Measurements from ENCODE around the gene ZFHX3.
"Not testable (repeated sequence)": the region's sequence is repeated elsewhere in the genome, so short reads cannot be mapped to it uniquely, and the experiment has no call there.

The ZFHX3 gene

GRCh38 chr16:72991211-72991610, 56.7 kb downstream of the ZFHX3 start:
- Mint-ChIP-seq H3K9me3 (no peaks in the 10 kb centered on the region), H3K4me1 (no peaks in the 10 kb centered on the region), H3K27me3 (no peaks in the 10 kb centered on the region), H3K36me3 (no peaks in the 10 kb centered on the region), H3K4me3 (no peak overlapping the region), H3K27ac (no peak overlapping the region)

GRCh38 chr16:72990571-72990970, 57.4 kb downstream of the ZFHX3 start:
- no peaks in the 10 kb centered on the region for H3K9me3 Mint-ChIP-seq
- H3K4me1 Mint-ChIP-seq = no peaks in the 10 kb centered on the region
- no peak overlapping the region for H3K27ac Mint-ChIP-seq
- no peaks in the 10 kb centered on the region for H3K36me3 Mint-ChIP-seq
- H3K4me3 Mint-ChIP-seq = no peak overlapping the region
- no peaks in the 10 kb centered on the region for H3K27me3 Mint-ChIP-seq

GRCh38 chr16:72989579-72990551, 58.1 kb downstream of the ZFHX3 start:
- H3K4me3 Mint-ChIP-seq = no peak overlapping the region
- no peaks in the 10 kb centered on the region for H3K36me3 Mint-ChIP-seq
- H3K27me3 Mint-ChIP-seq = no peaks in the 10 kb centered on the region
- no peaks in the 10 kb centered on the region for H3K9me3 Mint-ChIP-seq
- no peaks in the 10 kb centered on the region for H3K4me1 Mint-ChIP-seq
- H3K27ac Mint-ChIP-seq = no peak overlapping the region

- not testable (repeated sequence) for H3K4me3 Mint-ChIP-seq, H3K4me1 Mint-ChIP-seq, H3K9me3 Mint-ChIP-seq, H3K36me3 Mint-ChIP-seq, H3K27me3 Mint-ChIP-seq, H3K27ac Mint-ChIP-seq
Observed at GRCh38 chr16:72989203-72989578, 58.7 kb downstream of the ZFHX3 start.

GRCh38 chr16:72988569-72988968, 59.4 kb downstream of the ZFHX3 start:
- Mint-ChIP-seq H3K9me3 (no peaks in the 10 kb centered on the region), H3K4me3 (no peak overlapping the region), H3K36me3 (no peaks in the 10 kb centered on the region), H3K4me1 (no peaks in the 10 kb centered on the region), H3K27me3 (no peaks in the 10 kb centered on the region), H3K27ac (no peak overlapping the region)

GRCh38 chr16:72987480-72987901, 60.4 kb downstream of the ZFHX3 start:
- H3K4me1 Mint-ChIP-seq = no peaks in the 10 kb centered on the region
- no peak overlapping the region for H3K27ac Mint-ChIP-seq
- H3K36me3 Mint-ChIP-seq = no peaks in the 10 kb centered on the region
- no peaks in the 10 kb centered on the region for H3K27me3 Mint-ChIP-seq
- no peak overlapping the region for H3K4me3 Mint-ChIP-seq
- no peaks in the 10 kb centered on the region for H3K9me3 Mint-ChIP-seq

GRCh38 chr16:72985995-72986394, 61.9 kb downstream of the ZFHX3 start:
- no peaks in the 10 kb centered on the region for H3K27me3 Mint-ChIP-seq

GRCh38 chr16:72985148-72985941, 62.6 kb downstream of the ZFHX3 start:
- Mint-ChIP-seq H3K27me3 (no peaks in the 10 kb centered on the region), H3K4me3 (no peak overlapping the region), H3K9me3 (no peaks in the 10 kb centered on the region), H3K36me3 (no peaks in the 10 kb centered on the region), H3K4me1 (no peaks in the 10 kb centered on the region), H3K27ac (no peak overlapping the region)

More at GRCh38 chr16:72985995-72986394, 61.9 kb downstream of the ZFHX3 start:
- Mint-ChIP-seq H3K4me3 (no peak overlapping the region), H3K36me3 (no peaks in the 10 kb centered on the region), H3K27ac (no peak overlapping the region), H3K9me3 (no peaks in the 10 kb centered on the region), H3K4me1 (no peaks in the 10 kb centered on the region)

- no peaks in the 10 kb centered on the region for H3K36me3 Mint-ChIP-seq
- no peaks in the 10 kb centered on the region for H3K9me3 Mint-ChIP-seq
- no peak overlapping the region for H3K27ac Mint-ChIP-seq
- no peaks in the 10 kb centered on the region for H3K27me3 Mint-ChIP-seq
- H3K4me3 Mint-ChIP-seq = no peak overlapping the region
- H3K4me1 Mint-ChIP-seq = no peaks in the 10 kb centered on the region
Observed at GRCh38 chr16:72983728-72984350, 64.1 kb downstream of the ZFHX3 start.

- Mint-ChIP-seq H3K36me3 (no peaks in the 10 kb centered on the region), H3K9me3 (no peaks in the 10 kb centered on the region), H3K4me3 (no peak overlapping the region), H3K27ac (no peak overlapping the region), H3K4me1 (no peaks in the 10 kb centered on the region), H3K27me3 (no peaks in the 10 kb centered on the region)
Observed at GRCh38 chr16:72983241-72983640, 64.7 kb downstream of the ZFHX3 start.

- Mint-ChIP-seq H3K27ac (no peak overlapping the region), H3K36me3 (no peaks in the 10 kb centered on the region), H3K4me3 (no peak overlapping the region), H3K9me3 (no peaks in the 10 kb centered on the region), H3K4me1 (no peaks in the 10 kb centered on the region), H3K27me3 (no peaks in the 10 kb centered on the region)
Observed at GRCh38 chr16:72979974-72980373, 68.0 kb downstream of the ZFHX3 start.

- H3K4me1 Mint-ChIP-seq = no peaks in the 10 kb centered on the region
- no peaks in the 10 kb centered on the region for H3K9me3 Mint-ChIP-seq
- no peaks in the 10 kb centered on the region for H3K27me3 Mint-ChIP-seq
- no peaks in the 10 kb centered on the region for H3K36me3 Mint-ChIP-seq
- H3K27ac Mint-ChIP-seq = no peak overlapping the region
- no peak overlapping the region for H3K4me3 Mint-ChIP-seq
Observed at GRCh38 chr16:72978212-72978611, 69.7 kb downstream of the ZFHX3 start.

- Mint-ChIP-seq H3K27me3 (no peaks in the 10 kb centered on the region), H3K36me3 (no peaks in the 10 kb centered on the region), H3K4me1 (no peaks in the 10 kb centered on the region), H3K4me3 (no peak overlapping the region), H3K27ac (no peak overlapping the region), H3K9me3 (no peaks in the 10 kb centered on the region)
Observed at GRCh38 chr16:72977127-72977526, 70.8 kb downstream of the ZFHX3 start.

- no peak overlapping the region for H3K4me3 Mint-ChIP-seq
- no peaks in the 10 kb centered on the region for H3K9me3 Mint-ChIP-seq
- H3K27me3 Mint-ChIP-seq = no peaks in the 10 kb centered on the region
- no peak overlapping the region for H3K27ac Mint-ChIP-seq
- no peaks in the 10 kb centered on the region for H3K36me3 Mint-ChIP-seq
- H3K4me1 Mint-ChIP-seq = no peaks in the 10 kb centered on the region
Observed at GRCh38 chr16:72976438-72977064, 71.4 kb downstream of the ZFHX3 start.

GRCh38 chr16:72975809-72976437, 72.0 kb downstream of the ZFHX3 start:
- Mint-ChIP-seq H3K9me3 (no peaks in the 10 kb centered on the region), H3K27me3 (no peaks in the 10 kb centered on the region), H3K36me3 (no peaks in the 10 kb centered on the region), H3K27ac (no peak overlapping the region), H3K4me3 (no peak overlapping the region), H3K4me1 (no peaks in the 10 kb centered on the region)
